K562 (cell line): ENCODE data around the gene NPDC1. TPM values are rescaled to one million over a fixed set of nuclear protein-coding genes. Genes with fewer than 3 reads are reported as not detected.
A peak's percentile ranks its signal among the peaks of the same experiment; 100 is the strongest.

ENCODE experiments used
- ATAC-seq: fragments of 200-7000 bp; cut with Tn5 transposase; 3 replicates; pipeline ENCODE4 v1.9.1; 2020; ENCODE audit warnings: moderate library complexity
- BruUV-seq: library from RNA; stranded (reverse); fragments of 400-500 nt; replicated peaks from 2 replicates; lab custom pipeline; 2021; lab: Mats Ljungman, UMichigan
- CTCF ChIA-PET: fragments of 300-600 bp; formaldehyde crosslinking; extraction: SDS; loops from one replicate; lab custom pipeline; 2021; ENCODE audit warnings: low intra/inter-chr PET ratio; lab: Yijun Ruan, JAX
- POLR2A ChIA-PET: fragments of 300-600, 350-650 bp; sonication (Branson Sonifier 250); formaldehyde crosslinking; extraction: SDS; loops from one replicate; lab custom pipeline; 2021; ENCODE audit warnings: antibody characterized with exemption, inconsistent platforms; lab: Yijun Ruan, JAX
- DNase-seq, 4 experiments: peaks; one replicate each; pipeline versions ENCODE4 v3.0.0 to v3.0.0-alpha.2; 2011 to 2018; ENCODE audit warnings: low spot score in 3 of 4, mixed read lengths in 3 of 4; ENCODE audit errors: extremely low read depth in 1 of 4
- FAIRE-seq: peaks from 2 replicates; lab custom pipeline; 2011; peaks lifted over from hg19 to GRCh38; lab: Jason Lieb, UNC
- H2AFZ ChIP-seq: 2 replicates; pipeline ENCODE4 v1.6.0; 2011; ENCODE audit warnings: low read depth, low read length, control low read depth, inconsistent platforms
- H3K27ac ChIP-seq: fragments of 200-600 bp; 3 replicates; pipeline ENCODE4 v1.8.0; 2011; ENCODE audit warnings: low read depth, mild to moderate bottlenecking, control low read depth, inconsistent platforms, low read length, moderate library complexity, mixed read lengths; ENCODE audit errors: extremely low read depth
- H3K27me3 ChIP-seq, 2 experiments: fragments of 300-600 bp in 1 of 2; 2 replicates in 1 of 2; 3 replicates in 1 of 2; pipeline versions ENCODE4 v1.6.0 to v1.8.0; 2011; ENCODE audit warnings: inconsistent platforms in 2 of 2, low read length in 2 of 2, mild to moderate bottlenecking in 1 of 2, mixed read lengths in 1 of 2, moderate library complexity in 1 of 2; ENCODE audit not compliant: control insufficient read depth in 2 of 2, insufficient read depth in 2 of 2
- H3K36me3 ChIP-seq: fragments of 300-600 bp; 3 replicates; pipeline ENCODE4 v1.8.0; 2011; ENCODE audit warnings: mild to moderate bottlenecking, low read length, inconsistent platforms; ENCODE audit not compliant: control insufficient read depth, insufficient read depth
- H3K4me1 ChIP-seq, 2 experiments: fragments of 200-600 bp in 1 of 2; replicated peaks in 1 of 2; 2 replicates in 1 of 2; 3 replicates in 1 of 2; pipeline versions ENCODE4 v1.5.1 to v1.8.0; 2011; ENCODE audit warnings: inconsistent platforms in 2 of 2, low read length in 2 of 2, mild to moderate bottlenecking in 1 of 2, mixed read lengths in 1 of 2, moderate library complexity in 1 of 2; ENCODE audit not compliant: control insufficient read depth in 2 of 2, insufficient read depth in 2 of 2
- H3K4me2 ChIP-seq: 2 replicates; pipeline ENCODE4 v1.6.1; 2011; ENCODE audit warnings: low read length, control low read depth, inconsistent platforms, mixed read lengths; ENCODE audit not compliant: insufficient read depth
- H3K4me3 ChIP-seq: fragments of 200-600 bp; sonication (generic), shearing (Covaris generic); 2 replicates; pipeline ENCODE4 v1.5.1; 2016; ENCODE audit warnings: control low read depth, inconsistent platforms
- H3K79me2 ChIP-seq: fragments of 200-600 bp; 3 replicates; pipeline ENCODE4 v1.8.0; 2011; ENCODE audit warnings: low read length, inconsistent platforms; ENCODE audit not compliant: control insufficient read depth, insufficient read depth
- H3K9ac ChIP-seq, 2 experiments: 2 replicates each; pipeline versions ENCODE4 v1.6.0 to v1.6.1; 2011; ENCODE audit warnings: low read depth in 2 of 2, low read length in 2 of 2, control low read depth in 1 of 2, inconsistent platforms in 1 of 2, mild to moderate bottlenecking in 1 of 2, mixed read lengths in 1 of 2; ENCODE audit not compliant: insufficient read depth in 1 of 2
- H3K9me1 ChIP-seq: one replicate; pipeline ENCODE4 v1.6.0; 2011; ENCODE audit warnings: inconsistent platforms, mild to moderate bottlenecking, low read length, moderate library complexity; ENCODE audit not compliant: control insufficient read depth, insufficient read depth
- H3K9me3 ChIP-seq: replicated peaks from 2 replicates; pipeline ENCODE4 v1.5.1; 2011; ENCODE audit warnings: low read depth, low read length, inconsistent platforms; ENCODE audit not compliant: control insufficient read depth, insufficient read depth
- H4K20me1 ChIP-seq: replicated peaks from 2 replicates; pipeline ENCODE4 v1.6.1; 2011; ENCODE audit warnings: low read length, inconsistent platforms, mixed read lengths; ENCODE audit not compliant: control insufficient read depth, insufficient read depth
- FOXP4 ChIP-seq: sonication (generic); formaldehyde crosslinking; IDR thresholded peaks from 2 replicates; pipeline ENCODE4 v1.8.0; 2022; ENCODE audit warnings: mild to moderate bottlenecking, missing genetic modification reagents, borderline replicate concordance
- SAP30 ChIP-seq: fragments of 200-600 bp; sonication (generic); IDR thresholded peaks from 2 replicates; pipeline ENCODE4 v1.6.1; 2012; ENCODE audit warnings: borderline replicate concordance, low read depth, mild to moderate bottlenecking, moderate library complexity, low read length, control low read depth, inconsistent platforms; ENCODE audit not compliant: insufficient read depth, poor library complexity, severe bottlenecking
- WGBS: fragments of 100-300 bp; shearing (Covaris generic); methylation state at CpG from one replicate; pipeline ENCODE4 v1.1.6; 2016; ENCODE audit warnings: low coverage, mixed read lengths; ENCODE audit not compliant: insufficient coverage; ENCODE audit errors: missing lambda C conversion rate; 5-methylcytosine and 5-hydroxymethylcytosine counted together
- in situ Hi-C: fragments of 300-500 bp; cut with MboI; formaldehyde crosslinking; loops from 4 replicates; pipeline ENCODE4 v1.15.0; 2018; ENCODE audit warnings: inconsistent platforms, mixed read lengths
- intact Hi-C: fragments of 100-400 bp; cut with micrococcal nuclease; formaldehyde crosslinking; loops from 2 replicates; pipeline ENCODE4 v1.14.2; 2022
- polyA plus RNA-seq, 8 experiments: library from polyadenylated mRNA; depleted of rRNA in 4 of 8; stranded (reverse) in 5 of 8; unstranded in 3 of 8; fragments of >200 nt; fragmentation: Nextera tagmentation in 2 of 8; fragmentation: Illumina TruSeq in 1 of 8; extraction: Ambion mirVana in 2 of 8; extraction: Trizol in 1 of 8; gene quantifications; 2 replicates each; pipeline versions ENCODE4 v1.2.1 to v1.2.3, GENCODE V29; 2011 to 2014; ENCODE audit warnings: inconsistent platforms in 1 of 8, missing spikeins in 1 of 8
- total RNA-seq, 7 experiments: library from RNA; depleted of rRNA in 6 of 7; stranded (reverse); fragments of >200 nt in 6 of 7; fragmentation: Illumina TruSeq in 2 of 7; extraction: Trizol in 2 of 7; gene quantifications; 2 replicates each; pipeline versions ENCODE4 v1.2.1 to v1.2.3, GENCODE V29; 2011 to 2021; ENCODE audit warnings: low replicate concordance in 1 of 7

NPDC1 gene
- total and polyA plus RNA-seq, 9 of the 15 experiments (the other 6 are each of a cell fraction or from before 2014, with no cell fraction given) = 0.06 to 2.1 (median 0.53) TPM; not detected in 3

- BruUV-seq = no TSS peak
- peak overlapping the region in 1 of 2 experiments; percentile 17; a peak in 1 of 4 replicates for H3K9ac ChIP-seq
These were observed 1.3 kb downstream of the NPDC1 start for GRCh38 chr9:137044502-137045177.

More at GRCh38 chr9:137044502-137045177, 1.3 kb downstream of the NPDC1 start:
- H4K20me1 ChIP-seq = peaks cover 34% of the 10 kb centered on the region
- in situ Hi-C loops = no loop called here
- H3K4me1 ChIP-seq = peaks cover 1 to 78% of the 10 kb centered on the region in 2 experiments; a peak in 4 of 5 replicates
- ATAC-seq = no peak
- no peak for DNase-seq
- no peaks in the 10 kb centered on the region for H3K36me3 ChIP-seq
- CTCF ChIA-PET = interaction anchor here (0.8 to 1.5 kb wide), 2 partner anchors 15 to 182 kb away, joined by 3 read pairs; partner anchors contain the start of gene RNF224
- H3K27ac ChIP-seq = no peak overlapping the region
- intact Hi-C loops = no loop called here
- WGBS = 7% methylated on average over 14 of the region's 18 CpGs
- no peak overlapping the region for H2AFZ ChIP-seq
- no peaks in the 10 kb centered on the region for H3K9me3 ChIP-seq
- no peak overlapping the region for H3K4me3 ChIP-seq
- peaks cover 2% of the 10 kb centered on the region for H3K9me1 ChIP-seq
- H3K27me3 ChIP-seq = peaks cover 7 to 51% of the 10 kb centered on the region in 2 experiments; a peak in 4 of 5 replicates
- TF ChIP-seq SAP30 (peak; percentile 3), FOXP4 (CRISPR knock-in tag) (no peak)
- TF ChIP-seq, all 486 proteins: peak for 1
- no peaks in the 10 kb centered on the region for H3K79me2 ChIP-seq
- H3K4me2 ChIP-seq = no peak overlapping the region
- POLR2A ChIA-PET = interaction anchor here (0.7 to 1.0 kb wide), 2 partner anchors 9 to 132 kb away, joined by 3 to 4 read pairs; no protein-coding TSS in a partner anchor
- no peak for FAIRE-seq
